Stimulated activated CD8-positive, alpha-beta memory T cell treated with anti-CD3 and anti-CD28 coated beads, Interleukin-7, amount 100 ng/mL, for 4 hours (primary cell): ENCODE results near the gene MUC13.

Experiments
- DNase-seq, 2 donors: peaks; one replicate each; pipeline ENCODE4 v3.0.0-alpha.2; 2020; ENCODE audit warnings: low read depth in 2 of 2

Gene MUC13

DNA sequence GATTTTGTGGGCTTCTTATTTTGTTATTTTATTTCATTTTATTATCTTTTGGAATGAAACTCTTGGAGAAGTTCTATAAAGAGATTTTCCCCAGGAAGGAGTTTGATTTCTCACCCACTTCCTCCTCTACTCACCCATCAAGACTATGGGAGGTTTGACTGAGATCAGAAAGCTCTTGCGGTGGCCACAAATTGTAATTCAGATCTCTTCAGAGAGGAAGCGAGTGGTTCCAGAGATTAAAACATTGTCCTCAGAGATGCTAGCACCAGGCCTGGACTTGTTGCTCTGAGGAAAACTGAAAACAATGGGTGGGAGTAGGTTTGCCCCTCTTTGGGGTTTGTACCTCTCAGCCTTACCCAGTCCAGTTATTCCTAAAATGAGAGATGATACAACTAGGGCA is 8.1 kb upstream of the MUC13 start:
- DNase-seq, result no peak

DNA sequence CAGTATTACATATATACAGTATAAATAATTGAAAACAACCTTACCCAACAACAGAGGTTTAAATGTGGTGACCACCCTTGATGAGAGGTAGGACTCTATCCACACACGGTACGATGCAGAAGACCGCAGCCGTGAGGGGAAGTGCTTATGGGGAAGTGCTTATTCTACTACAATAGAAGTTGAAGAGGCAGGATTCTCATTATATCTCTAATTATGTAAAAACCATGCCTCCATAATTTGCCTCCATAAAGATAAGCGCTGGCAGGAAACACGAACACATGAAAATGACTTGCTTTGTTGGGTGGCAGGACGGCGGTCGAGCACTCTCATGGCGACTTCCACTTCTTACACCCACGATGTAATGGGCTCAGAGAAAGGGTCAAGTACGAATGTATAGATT is 7.2 kb upstream of the MUC13 start:
- no peak for DNase-seq

DNA sequence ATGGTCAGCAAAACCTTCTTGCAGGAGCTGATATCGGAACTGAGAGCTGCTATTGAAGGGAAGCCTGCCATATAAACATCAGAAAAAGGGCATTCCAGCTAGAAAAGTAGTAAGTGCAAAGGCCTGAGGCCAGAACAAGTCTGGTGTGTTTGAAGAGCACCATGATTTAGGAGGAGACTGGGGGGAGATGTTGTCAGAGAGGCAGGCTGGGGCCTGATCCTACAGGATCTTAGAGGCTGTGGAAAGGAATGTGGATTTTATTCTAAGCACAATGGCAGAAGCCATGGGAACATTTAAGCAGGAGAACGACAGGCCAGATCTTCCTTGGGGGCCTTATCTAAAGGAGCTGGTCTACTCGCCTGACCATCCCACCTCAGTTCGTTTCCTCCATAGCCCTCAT is 5.1 kb upstream of the MUC13 start:
- no peak for DNase-seq

DNA sequence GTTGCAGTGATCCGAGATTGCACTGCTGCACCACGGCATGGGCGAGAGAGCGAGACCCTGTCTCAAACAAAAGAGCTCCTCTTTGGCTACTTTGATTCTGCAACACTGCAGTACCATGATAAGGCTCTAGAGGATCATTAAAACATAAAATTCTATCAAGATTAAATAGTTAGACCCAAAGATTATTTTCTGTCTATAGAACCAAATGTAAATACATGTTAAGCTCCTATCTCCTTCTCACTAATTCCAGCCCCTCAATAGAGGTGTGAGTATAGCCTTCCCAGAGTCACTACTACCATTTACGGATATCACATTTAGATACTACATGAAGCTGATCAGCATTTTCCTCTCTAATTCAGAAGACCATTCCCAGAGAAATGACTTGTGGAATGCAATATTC is 4.3 kb upstream of the MUC13 start:
- DNase-seq, result no peak

DNA sequence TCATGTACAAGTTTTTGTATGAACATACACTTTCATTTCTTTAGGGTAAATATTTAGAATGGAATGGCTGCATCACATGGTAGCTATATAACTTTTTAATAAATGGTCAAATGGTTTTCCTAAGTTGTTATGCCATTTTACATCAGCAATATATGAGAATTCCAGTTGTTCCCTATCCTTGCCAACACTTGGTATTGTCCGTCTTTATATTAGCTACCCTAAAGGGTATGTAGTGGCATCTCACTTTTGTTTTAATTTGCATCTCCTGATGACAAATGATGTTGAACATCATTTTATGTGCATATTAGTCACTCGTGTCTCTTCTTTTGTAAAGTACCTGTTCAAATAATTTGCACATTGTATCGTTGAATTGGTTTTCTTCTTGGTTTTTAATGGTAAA is 2.5 kb upstream of the MUC13 start:
- no peak for DNase-seq

DNA sequence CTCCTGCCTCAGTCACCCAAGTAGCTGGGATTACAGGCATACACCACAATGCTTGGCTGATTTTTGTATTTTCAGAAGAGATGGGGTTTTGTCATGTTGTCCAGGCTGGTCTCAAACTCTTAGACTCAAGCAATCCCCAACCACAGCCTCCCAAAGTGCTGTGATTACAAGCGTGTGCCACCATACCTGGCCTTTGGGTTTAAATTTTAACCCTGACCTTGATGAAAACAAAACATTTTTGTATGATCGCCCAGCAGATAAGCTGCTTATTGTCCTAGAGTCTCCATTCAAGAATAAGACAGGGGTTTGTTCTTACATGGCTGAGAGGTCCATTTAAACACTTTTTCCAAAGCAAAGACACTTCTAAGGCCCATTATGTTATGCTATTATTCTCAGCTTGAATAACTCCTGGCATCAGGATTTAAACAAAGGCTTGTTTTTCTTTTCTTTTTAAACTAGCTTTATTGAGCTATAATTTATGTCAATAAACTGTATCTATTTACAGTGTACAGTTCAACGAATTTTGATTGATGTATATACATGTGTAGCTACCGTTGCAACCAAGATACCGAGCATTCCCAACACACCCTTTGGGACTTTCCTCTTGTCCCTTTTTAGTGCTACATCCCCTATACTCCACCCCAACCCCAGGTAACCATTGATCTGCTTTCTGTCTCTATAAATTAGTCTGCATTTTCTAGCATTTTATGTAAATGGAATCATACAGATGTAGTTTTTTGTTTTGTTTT is 1.4 kb upstream of the MUC13 start:
- DNase-seq, result no peak

DNA sequence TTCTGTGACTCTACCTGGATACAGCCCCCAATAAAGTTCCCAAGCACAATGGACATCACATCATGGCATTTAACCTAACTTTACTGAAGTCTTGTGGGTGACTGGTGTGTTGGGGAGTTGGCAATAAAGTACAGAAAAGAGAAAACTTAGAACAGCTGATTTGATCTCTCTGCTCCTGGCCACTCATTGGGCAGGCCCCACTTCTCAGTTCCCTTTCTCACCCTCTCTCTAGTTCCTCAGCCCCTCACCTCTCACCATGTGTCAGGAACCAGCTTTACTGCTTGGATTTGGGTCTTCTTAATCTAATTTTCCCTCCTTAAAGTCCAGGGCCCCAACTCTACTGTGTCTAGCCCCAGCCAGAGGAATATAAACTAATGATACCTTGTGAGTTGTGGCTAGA is 713 bp upstream of the MUC13 start:
- DNase-seq, result no peak

DNA sequence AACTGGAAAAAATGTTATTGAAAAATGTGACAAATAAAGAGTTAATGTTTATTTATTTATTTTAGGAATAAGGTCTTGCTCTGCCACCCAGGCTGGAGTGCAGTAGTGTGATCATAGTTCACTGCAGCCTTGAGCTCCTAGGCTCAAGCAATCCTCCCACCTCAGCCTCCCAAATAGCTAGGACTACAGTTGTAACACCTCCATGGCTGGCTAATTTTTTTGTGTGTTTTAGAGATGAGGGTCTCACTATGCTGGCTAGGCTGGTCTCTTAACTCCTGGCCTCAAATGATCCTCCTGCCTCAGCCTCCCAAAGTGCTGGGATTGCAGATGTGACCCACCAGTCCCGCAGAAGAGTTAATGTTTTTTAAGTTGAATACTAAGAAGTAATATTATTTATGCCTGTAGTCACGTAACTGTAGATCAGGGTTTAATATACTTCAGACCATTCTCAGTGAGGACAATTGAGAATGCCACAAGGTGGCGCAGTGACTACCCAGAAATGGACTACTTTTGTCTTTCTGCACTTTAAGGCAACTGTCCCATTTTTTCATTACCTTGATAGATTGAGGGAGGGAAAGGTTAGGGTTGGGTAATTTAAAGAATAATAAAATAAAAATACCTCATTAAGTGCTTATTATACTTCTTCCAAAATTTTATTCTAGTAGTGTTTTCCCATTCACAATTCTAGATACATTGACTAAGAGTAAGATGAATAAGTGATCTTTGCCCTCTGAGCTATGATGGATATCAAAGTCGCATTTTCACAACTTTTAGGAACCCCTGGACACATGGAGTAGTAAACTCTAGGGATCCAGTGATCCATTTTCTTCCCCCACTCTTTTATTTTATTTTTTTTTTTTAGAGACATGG is 6.0 kb downstream of the MUC13 start:
- peak; percentile 32 to 36 for DNase-seq

DNA sequence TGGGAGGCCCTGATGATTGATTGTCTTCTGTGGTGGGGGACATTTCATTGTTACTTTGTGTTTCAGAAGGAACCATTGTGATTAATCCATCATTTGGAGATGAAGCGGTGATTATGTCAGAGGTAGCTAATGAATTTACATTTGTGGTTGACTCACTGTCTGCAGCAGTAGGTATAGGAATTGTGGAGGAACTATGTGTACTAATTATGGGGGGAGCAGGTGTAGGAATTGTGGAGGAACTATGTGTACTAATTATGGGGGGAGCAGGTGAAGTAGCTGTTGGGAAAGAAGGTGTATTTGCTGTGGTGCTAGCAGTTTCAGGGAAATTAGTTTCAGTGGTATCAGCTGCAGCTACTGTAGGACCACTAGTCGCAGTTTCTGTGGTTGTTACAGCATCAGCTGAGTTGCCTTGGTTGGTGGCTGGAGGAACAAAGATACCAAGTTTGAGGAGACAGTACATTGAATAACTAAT is 6.9 kb downstream of the MUC13 start:
- DNase-seq, result no peak

DNA sequence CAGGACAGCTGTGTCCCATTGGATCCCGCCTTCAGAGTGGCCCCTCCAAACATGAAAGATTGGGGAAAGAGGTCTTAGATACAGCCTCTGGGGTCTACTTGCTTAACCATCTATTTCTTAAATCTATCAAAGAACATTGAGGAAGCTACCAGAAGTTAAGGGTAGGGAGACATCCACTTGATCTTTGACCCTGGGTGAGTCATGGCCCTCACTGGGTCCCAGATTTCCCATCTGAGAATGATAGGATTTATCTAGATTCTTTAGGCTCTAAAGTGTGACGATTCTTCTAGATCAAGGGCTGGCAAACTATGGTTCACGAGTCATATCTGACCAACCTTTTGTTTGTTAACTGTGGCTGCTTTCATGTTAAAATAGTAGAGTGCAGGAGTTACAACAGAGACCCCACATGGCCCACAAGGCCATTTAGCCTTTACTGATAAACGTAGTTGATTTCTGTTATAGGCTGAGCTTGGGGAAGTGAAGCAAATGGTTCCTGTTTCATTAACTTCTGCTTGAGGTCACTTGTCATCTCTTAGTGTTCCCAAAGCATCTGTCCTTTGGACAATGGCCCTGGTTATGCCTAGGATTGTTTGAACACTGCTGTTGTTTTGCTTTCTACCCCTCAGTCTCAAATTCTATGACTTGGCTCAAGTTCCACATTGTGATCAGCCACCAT is 8.0 kb downstream of the MUC13 start:
- no peak for DNase-seq

DNA sequence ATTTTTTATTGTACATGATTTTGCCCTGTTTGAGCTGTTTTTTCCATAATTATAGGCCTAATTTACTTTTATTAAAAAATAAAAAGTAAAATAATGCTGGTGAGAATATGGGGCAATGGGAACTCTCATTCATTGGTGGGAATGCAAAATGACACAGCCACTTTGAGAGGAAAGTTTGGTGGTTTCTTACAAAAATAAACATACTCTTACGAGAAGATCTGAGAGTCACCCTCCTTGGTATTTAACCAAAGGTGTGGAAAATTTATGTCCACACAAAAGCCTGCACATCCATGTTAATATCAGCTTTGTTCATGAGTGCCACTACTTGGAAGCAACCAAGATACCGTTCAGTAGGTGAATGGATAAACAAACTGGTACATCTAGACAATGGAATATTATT is 9.8 kb downstream of the MUC13 start:
- DNase-seq, result no peak

DNA sequence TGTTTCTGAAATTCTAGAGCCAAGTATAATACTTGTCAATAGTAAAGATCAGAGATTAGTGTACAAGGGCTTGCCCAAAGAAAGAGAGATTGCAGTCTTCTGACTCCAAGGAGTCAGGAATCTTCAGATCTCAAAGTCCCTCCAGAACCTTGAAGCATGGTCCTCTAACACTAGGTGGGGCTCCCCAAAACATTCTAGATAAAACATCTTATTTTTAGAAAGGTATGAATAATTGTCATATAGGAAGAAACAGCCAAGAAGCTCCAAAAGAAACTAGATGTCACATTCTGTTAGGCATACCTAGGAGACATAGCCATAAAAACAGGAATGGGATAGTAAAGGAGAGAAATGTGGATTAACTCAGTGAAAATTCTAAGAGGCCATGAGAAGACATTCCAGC is 10.7 kb downstream of the MUC13 start:
- no peak for DNase-seq

DNA sequence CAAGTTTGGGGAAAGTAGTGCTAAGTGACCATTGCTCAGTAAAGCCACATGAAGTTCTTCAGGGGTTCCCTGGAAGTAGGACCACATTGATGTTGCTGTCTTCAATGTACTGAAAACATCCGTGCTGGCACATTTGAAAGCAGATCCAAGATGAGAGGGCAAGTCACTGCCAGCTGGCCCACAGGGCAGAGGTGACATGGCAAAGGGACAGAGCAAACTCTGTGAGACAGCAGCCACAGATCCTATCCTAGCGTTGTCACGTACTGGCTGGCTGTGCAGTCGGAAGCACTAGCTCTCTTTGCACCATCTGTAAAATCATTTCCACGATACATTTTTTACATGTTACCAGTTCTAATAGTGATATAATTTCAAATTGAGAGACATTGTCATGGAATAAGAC is 13.8 kb downstream of the MUC13 start:
- DNase-seq, result no peak

DNA sequence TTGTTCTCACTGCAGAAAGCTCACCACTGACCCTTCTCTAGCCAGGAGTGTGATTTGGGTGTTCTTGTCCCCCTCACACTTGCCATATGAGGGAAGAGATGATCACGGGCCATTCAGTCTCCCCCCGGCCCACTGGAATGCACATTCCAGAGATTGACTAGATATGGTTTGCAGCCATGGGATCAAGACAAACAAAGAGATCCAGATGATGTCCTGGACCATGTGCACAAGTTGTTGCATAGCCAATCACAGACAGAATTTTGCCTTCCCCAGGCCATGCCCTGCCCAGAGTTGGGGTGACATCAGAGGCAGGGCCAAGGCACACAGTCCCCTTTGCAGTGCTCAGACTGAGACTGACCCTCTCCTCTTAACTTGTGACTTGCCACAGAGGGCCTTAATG is 14.8 kb downstream of the MUC13 start:
- DNase-seq, result no peak

DNA sequence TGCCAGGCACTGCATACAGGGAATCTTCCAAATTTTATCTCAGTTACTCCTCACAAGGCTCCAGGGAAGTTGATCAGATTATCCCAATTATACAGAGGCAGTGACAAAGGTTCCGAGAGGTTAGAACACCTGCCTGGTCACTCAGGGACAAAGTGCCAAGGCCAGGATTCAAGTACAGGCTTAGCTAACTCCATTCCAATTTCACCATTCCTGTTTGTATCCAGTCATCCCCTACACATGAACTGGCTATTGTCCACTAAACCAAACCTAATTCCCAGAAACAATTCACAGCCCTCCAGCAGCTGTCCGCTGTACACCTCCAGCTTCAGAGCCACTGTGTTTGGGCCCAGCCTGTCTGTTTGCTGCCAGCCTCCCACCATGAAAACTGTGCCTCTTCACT is 16.0 kb downstream of the MUC13 start:
- DNase-seq, result no peak

DNA sequence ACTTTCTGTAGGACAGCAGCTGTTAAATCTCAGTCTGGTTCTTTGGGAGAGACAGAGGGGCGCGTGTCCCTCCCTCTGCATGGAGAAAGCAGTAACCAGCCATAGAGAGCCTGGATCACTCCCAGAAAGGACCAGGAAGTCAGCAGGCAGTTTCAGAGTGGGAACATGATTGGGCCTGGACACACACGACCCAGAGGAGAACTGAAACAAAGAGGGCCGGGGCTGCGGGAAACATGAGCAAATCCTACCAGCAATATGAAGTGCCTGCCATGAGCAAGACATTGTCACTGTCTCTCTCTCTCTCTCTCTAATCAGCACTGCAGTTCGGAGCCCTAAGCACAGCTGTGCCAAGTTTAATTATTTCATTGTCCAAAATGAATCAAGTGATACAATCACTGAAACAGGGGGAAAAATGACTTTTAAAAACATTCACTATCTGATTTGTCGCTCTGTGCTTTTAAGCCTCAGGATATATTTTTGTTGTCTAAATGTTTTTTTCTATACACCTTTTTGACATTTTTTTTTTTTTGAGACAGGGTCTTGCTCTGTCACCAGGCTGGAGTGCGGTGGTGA is 17.6 kb downstream of the MUC13 start:
- no peak for DNase-seq

DNA sequence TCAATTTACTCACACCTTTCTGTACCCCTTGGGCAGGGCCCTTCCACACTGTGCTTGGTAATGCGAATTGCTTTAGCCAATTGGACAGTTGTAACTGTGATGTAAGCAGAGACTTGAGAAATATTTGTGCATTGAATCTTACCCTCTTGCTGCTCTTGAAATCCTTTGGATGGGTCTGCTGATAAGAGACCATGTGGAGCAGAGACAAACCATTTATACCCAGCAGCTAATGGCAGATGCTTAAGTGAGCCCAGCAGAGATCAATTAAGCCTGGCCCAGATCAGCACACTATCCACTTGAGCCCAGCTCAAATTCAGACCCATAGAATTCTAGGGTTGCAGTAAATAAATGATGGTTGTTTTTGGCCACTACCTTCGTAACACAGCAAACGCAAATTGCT is 19.3 kb downstream of the MUC13 start:
- DNase-seq, result no peak

DNA sequence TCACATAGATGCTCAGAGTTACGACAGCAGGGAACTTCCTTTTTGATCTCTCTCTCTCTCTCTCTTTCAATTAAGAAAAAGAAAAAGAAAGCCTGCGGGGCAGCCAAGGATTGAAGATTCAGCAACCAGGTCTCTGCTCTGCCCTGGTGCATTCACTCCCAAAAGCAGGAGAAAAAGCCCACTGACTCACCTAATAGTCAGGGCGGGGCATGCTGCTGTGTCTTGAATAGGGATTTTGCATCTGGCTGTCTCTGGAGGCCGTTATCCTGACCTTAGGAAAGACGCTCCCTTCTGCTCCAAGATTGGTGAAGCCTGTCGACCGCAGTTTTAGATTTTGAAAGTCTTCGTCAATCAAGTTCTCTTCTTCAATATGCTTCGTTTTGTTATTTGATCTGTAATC is 26.6 kb downstream of the MUC13 start:
- DNase-seq, result no peak

DNA sequence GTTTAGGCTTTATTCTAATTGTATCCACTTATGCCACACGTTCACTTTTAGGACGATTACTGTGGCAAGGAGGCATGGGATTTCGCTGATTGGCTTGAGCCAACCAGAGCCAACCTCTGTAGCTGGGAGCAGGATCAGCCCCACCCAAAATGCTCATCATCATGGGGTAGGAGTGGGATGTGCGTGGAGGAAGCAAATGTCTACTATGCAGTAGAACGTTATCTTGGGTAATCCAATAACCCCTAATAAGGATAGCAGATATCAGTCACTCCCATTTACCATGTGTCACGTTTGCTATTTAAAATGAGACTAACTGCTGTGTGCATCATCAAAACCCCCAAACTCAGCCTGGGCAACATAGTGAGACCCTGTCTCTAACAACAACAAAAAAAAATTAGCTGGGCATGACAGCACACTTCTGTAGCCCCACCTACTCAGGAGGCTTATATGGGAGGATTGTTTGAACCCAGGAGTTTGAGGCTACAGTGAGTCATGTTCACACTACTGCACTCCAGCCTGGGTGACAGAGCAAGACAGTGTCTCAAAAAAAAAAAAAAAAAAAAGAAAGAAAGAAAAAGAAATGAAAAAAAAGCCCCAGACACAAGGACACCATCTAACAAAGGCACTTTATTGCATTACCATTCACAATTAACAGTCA is 29.6 kb downstream of the MUC13 start:
- DNase-seq, result no peak

DNA sequence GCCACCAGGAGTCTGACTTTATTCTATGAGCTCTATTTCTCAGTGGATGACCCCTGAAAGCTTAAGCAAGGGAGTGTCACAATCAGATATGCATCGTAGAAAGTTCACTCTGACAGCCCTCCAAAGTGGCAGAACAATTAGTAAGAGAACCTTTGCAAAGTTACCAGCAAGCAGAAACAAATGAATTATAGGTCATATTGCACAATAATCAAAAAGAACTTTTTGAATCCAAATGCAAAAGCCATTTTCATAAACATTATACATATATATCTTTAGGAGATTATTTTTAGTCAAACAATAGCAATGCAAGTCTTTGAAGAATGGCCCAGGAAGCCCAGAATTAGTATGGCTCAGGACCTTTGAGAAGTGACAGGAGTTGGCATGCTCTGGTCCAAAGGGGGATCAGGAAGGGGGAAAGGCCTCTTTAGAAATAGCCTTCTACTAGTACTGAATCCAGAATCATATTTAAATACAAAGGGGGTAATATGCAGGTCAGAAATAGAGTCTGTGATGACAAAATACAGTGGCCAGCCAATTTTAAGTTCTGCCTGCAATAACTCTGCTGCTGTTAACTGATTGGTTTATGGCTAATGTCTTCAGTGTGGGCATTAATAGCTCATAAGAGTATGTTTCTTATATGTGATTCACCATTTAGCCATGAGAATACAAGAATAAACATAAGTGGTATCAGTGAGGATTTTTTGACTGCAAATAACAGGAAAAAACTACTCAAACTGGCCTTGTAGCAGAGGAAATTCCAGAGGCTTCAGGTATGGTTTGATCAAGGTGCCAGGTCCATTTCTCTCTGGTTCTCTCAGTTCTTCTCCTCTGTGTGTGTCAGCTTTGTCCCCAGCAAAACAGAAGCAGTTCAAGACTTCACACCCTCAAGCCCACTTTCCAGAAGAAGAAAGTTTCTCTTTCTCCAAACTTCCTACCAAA is 30.4 kb downstream of the MUC13 start:
- no peak for DNase-seq
